PC-9 (cell line): Measurements from ENCODE around the gene ITGBL1. TPM values are rescaled to one million over a fixed set of nuclear protein-coding genes. Genes with fewer than 3 reads are reported as not detected.

Experiments used
- BruUV-seq: library from RNA; stranded (reverse); fragments of 400-500 nt; replicated peaks from 2 replicates; lab custom pipeline; 2021; lab: Mats Ljungman, UMichigan
- CTCF ChIA-PET: fragments of 300-600 bp; sonication (Branson Sonifier 250); formaldehyde crosslinking; loops from one replicate; lab custom pipeline; 2022; ENCODE audit warnings: antibody characterized with exemption; lab: Charles Lee
- POLR2A ChIA-PET: fragments of 300-600 bp; sonication (Branson Sonifier 250); formaldehyde crosslinking; loops from one replicate; lab custom pipeline; 2022; ENCODE audit warnings: antibody characterized with exemption; ENCODE audit not compliant: unreplicated experiment; lab: Charles Lee
- DNase-seq, 2 experiments: peaks; one replicate each; pipeline versions ENCODE4 v3.0.0 to v3.0.0-alpha.2; 2015 to 2022; ENCODE audit warnings: mixed read lengths in 1 of 2
- H2AFZ ChIP-seq: fragments of 200-600 bp; sonication (generic); 2 replicates; pipeline ENCODE4 v1.8.1; 2017; ENCODE audit warnings: antibody characterized with exemption
- H3F3A ChIP-seq: fragments of 200-600 bp; sonication (generic); 2 replicates; pipeline ENCODE4 v1.8.1; 2017; ENCODE audit warnings: antibody characterized with exemption, mild to moderate bottlenecking, low read depth; ENCODE audit not compliant: insufficient read depth
- H3K27ac ChIP-seq: fragments of 200-600 bp; sonication (generic); 2 replicates; pipeline ENCODE4 v1.6.1; 2016; ENCODE audit warnings: mixed run types
- H3K27me3 ChIP-seq: fragments of 200-600 bp; sonication (generic); 2 replicates; pipeline ENCODE4 v1.6.1; 2016; ENCODE audit warnings: low read depth, mixed run types; ENCODE audit not compliant: insufficient read depth
- H3K36me3 ChIP-seq: fragments of 200-600 bp; sonication (generic); 2 replicates; pipeline ENCODE4 v1.6.1; 2016; ENCODE audit warnings: low read depth, mixed run types
- H3K4me1 ChIP-seq: fragments of 200-600 bp; sonication (generic); replicated peaks from 2 replicates; pipeline ENCODE4 v1.6.1; 2016; ENCODE audit warnings: mixed run types; ENCODE audit not compliant: insufficient read depth
- H3K4me2 ChIP-seq: fragments of 200-600 bp; sonication (generic); 2 replicates; pipeline ENCODE4 v1.6.1; 2017; ENCODE audit warnings: mixed run types
- H3K4me3 ChIP-seq: fragments of 200-600 bp; sonication (generic); 2 replicates; pipeline ENCODE4 v1.6.1; 2016; ENCODE audit warnings: mixed run types
- H3K79me2 ChIP-seq: fragments of 200-600 bp; sonication (generic); 2 replicates; pipeline ENCODE4 v1.6.1; 2017; ENCODE audit warnings: low read depth, mixed run types
- H3K9me2 ChIP-seq: fragments of 200-600 bp; sonication (generic); 2 replicates; pipeline ENCODE4 v1.8.1; 2017; ENCODE audit warnings: mild to moderate bottlenecking; ENCODE audit not compliant: insufficient read depth
- H3K9me3 ChIP-seq: fragments of 200-600 bp; sonication (generic); 2 replicates; pipeline ENCODE4 v1.8.1; 2016; ENCODE audit warnings: low read depth; ENCODE audit not compliant: insufficient read depth
- H4K20me1 ChIP-seq: fragments of 200-600 bp; sonication (generic); 2 replicates; pipeline ENCODE4 v1.8.1; 2017; ENCODE audit not compliant: insufficient read depth
- CTCF ChIP-seq: fragments of 200-600 bp; sonication (generic); conservative IDR thresholded peaks from 2 replicates; pipeline ENCODE4 v1.6.1; 2017; ENCODE audit warnings: mixed run types, antibody characterized with exemption, mild to moderate bottlenecking, moderate library complexity
- EZH2 ChIP-seq: fragments of 200-600 bp; sonication (generic); IDR thresholded peaks from 2 replicates; pipeline ENCODE4 v1.8.0; 2017; ENCODE audit warnings: antibody characterized with exemption, low read depth
- intact Hi-C: fragments of 100-400 bp; cut with micrococcal nuclease; formaldehyde crosslinking; loops from one replicate; pipeline ENCODE4 v1.10.0; 2022; ENCODE audit not compliant: unreplicated experiment
- total RNA-seq: library from RNA; stranded (reverse); gene quantifications from 2 replicates; pipeline ENCODE4 v1.2.3, GENCODE V29; 2021

Gene ITGBL1
- total RNA-seq, 1 experiment from 2014 or later: 52.5 TPM

GRCh38 chr13:101490406-101491015, 38.0 kb downstream of the ITGBL1 start:
- Histone ChIP-seq H3K4me3 (peak overlapping the region; percentile 48), H2AFZ (no peak overlapping the region), H3K4me1 (peaks cover 65% of the 10 kb centered on the region), H3F3A (peaks cover 52% of the 10 kb centered on the region; the same call in 1 of the 2 replicates), H3K4me2 (peak overlapping the region; percentile 76), H4K20me1 (no peaks in the 10 kb centered on the region), H3K9me3 (no peaks in the 10 kb centered on the region; the same call in 1 of the 2 replicates), H3K36me3 (peaks cover 13% of the 10 kb centered on the region; the same call in 1 of the 2 replicates), H3K9me2 (no peaks in the 10 kb centered on the region), H3K27ac (peak overlapping the region; percentile 98), H3K27me3 (no peaks in the 10 kb centered on the region), H3K79me2 (peaks cover 82% of the 10 kb centered on the region)
- ChIA-PET CTCF (no interaction called here), POLR2A (interaction anchor here (0.6 kb wide), 1 partner anchor 221 kb away, joined by 5 read pairs; no protein-coding TSS in a partner anchor)
- DNase-seq: peak in 1 of 2 experiments; percentile 76
- intact Hi-C loops: no loop called here
- BruUV-seq: TSS peak; percentile 94
- TF ChIP-seq EZH2: no peak
- TF ChIP-seq CTCF: no peak

GRCh38 chr13:101492251-101492910, 39.9 kb downstream of the ITGBL1 start:
- Histone ChIP-seq H3K79me2 (peaks cover 91% of the 10 kb centered on the region), H3K27me3 (no peaks in the 10 kb centered on the region), H4K20me1 (no peaks in the 10 kb centered on the region), H3K4me3 (no peak overlapping the region), H3K4me1 (peaks cover 49% of the 10 kb centered on the region), H2AFZ (no peak overlapping the region), H3K36me3 (peaks cover 13% of the 10 kb centered on the region; the same call in 1 of the 2 replicates), H3F3A (peaks cover 36% of the 10 kb centered on the region; the same call in 1 of the 2 replicates), H3K27ac (no peak overlapping the region), H3K4me2 (no peak overlapping the region), H3K9me2 (no peaks in the 10 kb centered on the region), H3K9me3 (no peaks in the 10 kb centered on the region; the same call in 1 of the 2 replicates)
- no peak for DNase-seq
- CTCF ChIA-PET: no interaction called here
- intact Hi-C loops: no loop called here
- TF ChIP-seq CTCF: no peak
- no peak for TF ChIP-seq EZH2
- no TSS peak for BruUV-seq
- POLR2A ChIA-PET: no interaction called here

DNA sequence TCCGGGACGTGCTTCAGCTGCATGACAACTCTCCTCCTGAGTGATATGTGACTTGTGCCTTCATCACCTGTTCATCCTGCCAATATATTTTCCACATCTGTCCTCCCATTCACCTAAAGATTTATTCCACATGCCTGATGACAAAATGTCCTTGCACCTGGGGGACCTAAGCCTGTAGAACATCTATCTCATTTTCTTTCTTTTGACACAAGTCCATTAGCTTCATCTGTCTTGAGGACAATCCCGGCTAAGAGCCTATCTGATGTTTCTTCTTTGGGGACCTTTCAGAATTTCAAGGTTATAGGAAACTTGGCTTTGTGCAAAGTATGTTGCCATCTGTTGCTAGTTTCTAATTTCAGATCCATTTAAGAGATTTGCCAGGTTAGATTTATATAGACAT, 41.1 kb downstream of the ITGBL1 start:
- Histone ChIP-seq H3K27me3 (no peaks in the 10 kb centered on the region), H3K27ac (no peak overlapping the region), H3K4me2 (no peak overlapping the region), H3K79me2 (peaks cover 84% of the 10 kb centered on the region), H3K9me2 (no peaks in the 10 kb centered on the region), H3F3A (peaks cover 28% of the 10 kb centered on the region; the same call in 1 of the 2 replicates), H3K4me1 (peaks cover 44% of the 10 kb centered on the region), H3K9me3 (no peaks in the 10 kb centered on the region; the same call in 1 of the 2 replicates), H3K4me3 (no peak overlapping the region), H4K20me1 (no peaks in the 10 kb centered on the region), H3K36me3 (peaks cover 21% of the 10 kb centered on the region; the same call in 1 of the 2 replicates), H2AFZ (no peak overlapping the region)
- POLR2A ChIA-PET: no interaction called here
- TF ChIP-seq EZH2 (no peak), CTCF (no peak)
- intact Hi-C loops: no loop called here
- DNase-seq: no peak
- BruUV-seq: no TSS peak
- CTCF ChIA-PET: no interaction called here
